ENCODE data around the gene GJC2. TPM values are rescaled to one million over a fixed set of nuclear protein-coding genes. Genes with fewer than 3 reads are reported as not detected.

Gene GJC2
- total RNA-seq, 1 donor from 2014 or later: 2.8 TPM

DNA sequence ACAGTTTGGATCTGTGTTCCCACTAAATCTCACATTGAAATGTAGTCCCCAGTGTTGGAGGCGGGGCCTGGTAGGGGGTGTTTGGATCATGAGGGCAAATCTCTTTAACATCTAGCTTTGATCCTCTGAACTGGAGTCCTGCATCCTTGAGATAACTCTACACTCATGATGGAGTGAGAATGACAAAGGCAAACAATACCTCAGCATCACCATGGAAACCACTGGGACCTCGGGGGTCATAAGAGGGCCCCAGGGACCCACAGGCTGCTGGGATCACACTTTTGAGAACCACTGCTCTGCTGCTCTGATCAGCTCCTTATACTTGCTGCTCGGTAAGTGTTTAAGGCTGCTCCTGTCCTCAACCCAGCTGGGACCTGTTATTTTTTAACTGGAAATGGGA, 44.7 kb downstream of the GJC2 start:
- no peak for DNase-seq (ENCODE audit: low spot score)

DNA sequence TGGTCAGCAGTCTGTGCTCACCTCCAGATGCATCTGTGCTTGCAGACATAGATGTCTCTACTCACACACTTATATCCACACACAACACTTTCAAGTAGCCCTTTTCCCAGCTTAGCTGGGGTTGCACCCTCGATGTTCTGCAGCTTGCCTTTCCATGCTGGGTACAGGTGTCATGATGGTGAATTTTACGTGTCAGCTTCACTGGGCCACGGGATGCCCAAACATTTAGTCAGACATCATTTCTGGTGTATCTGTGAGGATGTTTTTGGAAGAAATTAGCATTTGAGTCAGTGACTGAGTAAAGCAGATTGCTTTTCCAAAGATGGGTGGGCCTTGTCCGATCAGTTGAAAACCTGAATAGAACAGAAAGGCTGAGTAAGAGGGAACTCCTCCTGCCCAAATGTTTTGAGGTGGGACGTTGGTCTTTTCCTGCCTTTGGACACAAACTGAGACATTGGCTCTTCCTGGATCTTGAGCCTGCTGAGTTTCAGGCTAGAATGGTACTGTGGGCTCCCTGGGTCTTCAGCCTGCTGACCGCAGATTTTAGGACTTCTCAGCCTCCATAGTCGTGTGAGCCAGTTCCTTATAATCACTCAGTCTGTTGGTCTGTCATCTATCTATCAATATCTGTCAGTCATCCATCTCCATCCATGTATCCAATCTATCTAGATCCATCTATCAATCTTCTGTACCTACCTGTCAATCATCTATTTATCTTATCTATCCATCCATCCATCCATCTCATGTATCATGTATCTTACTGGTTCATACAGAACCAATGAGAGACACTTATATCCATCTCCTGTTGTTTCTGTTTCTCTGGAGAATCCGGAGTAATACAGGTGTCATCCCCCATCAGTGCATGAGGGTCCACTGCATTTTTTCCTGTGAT, 45.4 kb downstream of the GJC2 start:
- no peak for DNase-seq (ENCODE audit: low spot score)

DNA sequence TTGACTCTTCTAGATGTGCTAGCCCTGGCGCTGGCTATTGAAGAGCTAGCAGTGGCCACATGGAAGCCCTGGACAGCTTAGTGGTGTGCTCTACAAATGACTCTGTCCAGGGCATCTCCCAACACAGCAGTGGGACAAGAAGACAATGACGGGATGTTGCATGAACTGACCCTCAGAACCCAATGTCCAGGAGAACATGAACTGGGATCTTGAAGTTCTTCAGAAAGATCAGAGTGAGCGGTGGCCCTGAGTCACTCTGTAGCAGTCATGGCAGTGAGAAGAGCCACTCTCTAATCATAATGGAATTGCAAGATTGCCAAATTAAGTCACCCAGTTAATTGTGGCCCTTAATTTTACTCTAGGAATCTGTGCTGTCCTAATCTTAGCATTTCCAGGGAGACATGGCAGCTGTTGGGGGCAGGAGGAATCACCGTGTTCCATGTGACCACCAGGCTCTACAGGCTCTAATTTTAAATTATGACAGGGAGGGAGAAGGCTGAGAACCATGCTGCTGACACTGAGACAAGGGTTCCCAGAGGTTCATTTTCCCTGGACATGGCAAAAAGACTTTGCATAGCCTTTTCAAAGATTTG, 47.9 kb downstream of the GJC2 start:
- no peak for DNase-seq (ENCODE audit: low spot score)

DNA sequence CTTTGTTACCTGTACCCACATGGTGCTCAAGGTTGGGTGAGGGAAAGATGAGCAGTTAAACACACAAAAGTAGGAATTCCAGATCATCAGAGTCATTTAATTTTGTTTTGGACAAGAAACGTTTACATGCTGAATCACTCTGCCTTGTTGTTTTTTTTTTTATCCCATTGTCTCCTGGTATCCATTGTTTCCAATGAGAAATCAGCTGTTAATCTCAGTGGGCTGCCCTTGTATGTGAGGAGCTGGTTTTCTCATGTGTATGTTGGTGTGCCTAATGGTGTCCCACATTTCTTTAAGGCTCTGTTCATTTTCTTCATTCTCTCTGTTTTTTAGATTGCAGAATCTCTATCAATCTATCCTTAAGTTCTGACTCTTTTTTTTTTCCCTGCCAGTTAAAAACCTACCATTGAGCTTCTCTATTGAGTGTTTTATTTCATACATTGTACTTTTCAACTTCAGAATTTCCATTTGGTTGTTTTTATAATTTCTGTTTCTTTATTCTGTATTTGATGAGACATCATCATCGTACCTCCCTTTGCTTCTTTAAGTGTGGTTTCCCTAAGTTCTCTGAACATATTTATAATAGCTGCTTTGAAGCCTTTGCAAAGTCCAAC, 49.4 kb downstream of the GJC2 start:
- no peak for DNase-seq (ENCODE audit: low spot score)

DNA sequence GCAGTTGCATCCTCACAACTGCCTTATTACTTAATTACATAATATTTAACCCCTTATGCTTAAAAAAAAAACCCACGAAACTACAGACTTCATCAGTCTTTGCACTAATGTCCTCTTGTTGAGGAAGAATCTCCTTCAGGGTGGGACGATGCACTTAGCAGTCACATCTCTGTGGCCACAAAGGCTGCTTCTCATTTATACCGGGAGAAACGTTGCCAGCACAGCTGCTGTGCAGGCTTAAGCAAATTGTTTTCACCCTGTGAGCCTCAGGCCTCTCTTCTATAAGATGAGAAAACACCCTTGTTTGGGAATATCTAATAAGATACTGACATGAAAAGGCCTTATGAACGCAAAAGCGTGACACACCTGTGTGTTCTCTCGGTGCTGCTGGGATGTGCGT, 55.2 kb downstream of the GJC2 start:
- no peak for DNase-seq (ENCODE audit: low spot score)

DNA sequence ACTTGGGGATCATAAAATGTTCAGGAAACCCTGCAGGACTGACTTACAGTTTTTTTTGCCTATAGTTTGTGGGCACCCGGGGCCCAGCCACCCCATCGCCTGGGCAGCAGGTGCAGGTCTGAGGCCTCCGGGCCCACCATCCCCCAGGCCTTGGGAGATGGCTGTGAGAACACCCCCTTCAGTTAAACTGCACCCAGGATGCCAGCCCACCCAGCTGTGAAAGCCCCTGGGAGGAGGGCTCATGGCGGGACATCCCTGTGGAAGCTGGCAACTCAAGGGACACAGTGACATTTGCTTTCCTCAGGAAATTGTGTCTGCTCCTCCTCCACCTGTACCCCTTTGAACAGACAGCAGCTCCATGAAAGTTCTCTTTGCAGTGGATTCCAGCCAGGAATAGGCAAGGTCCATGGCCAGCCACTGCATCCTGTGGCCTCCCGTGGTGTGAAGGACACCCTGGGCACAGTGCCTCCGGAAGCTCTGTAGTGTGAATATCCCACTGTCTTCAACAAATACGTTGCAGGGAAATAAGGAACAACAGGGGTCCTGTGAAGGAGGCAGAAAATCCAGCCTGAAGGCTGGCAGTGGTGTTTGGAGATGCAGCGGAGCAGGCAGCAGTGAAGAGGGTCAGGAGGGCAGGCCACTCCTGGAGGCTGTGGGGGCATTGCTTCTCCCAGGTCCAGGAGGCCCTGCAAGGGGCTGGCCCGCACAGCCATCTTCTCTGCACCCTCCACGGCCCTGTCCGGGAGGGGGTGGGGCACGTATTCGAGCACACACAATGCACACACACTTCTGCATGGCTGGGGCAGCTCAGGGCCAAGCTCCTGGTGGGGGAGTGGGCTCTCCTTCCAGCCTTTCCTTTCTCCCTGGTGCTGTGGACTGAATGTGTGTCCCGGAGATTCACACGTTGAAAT, 56.1 kb downstream of the GJC2 start:
- DNase-seq (ENCODE audit: low spot score): no peak

DNA sequence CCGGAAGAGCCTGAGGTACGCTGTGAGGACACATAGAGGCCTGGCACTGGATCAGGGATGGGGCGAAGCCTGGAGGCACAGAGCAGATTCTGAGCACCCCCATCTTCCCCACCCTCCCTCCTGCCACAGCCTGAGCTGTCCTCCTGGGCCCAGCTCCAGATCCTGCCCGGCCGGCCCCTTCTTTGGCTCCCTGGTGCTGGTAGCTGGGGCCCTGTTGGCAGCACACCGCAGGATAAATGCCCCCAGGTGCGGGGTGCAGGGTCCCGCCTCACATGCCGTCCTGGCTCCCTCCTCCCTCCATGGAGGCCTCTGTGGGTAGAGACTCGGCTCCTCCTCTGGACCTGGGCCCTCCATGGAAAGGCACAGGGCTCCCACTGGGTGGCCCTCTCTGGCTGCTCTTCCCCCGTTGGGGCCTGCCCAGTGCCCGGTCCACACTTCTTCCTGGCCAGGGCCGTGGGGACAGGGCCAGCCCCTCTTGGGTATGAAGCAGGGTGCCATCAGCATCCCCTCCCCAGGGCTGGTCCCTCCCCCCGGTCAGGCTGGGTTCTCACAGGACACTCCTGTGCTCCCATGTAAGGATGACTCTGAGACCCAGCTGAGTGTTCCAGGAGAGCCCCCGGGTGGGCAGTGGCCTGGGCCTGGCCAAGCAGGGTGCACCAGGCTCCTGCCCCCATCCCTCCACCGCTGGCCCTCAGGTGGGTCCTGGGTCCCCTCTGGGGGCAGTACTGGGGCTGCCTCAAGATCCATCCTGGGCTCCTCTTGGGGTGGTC, 57.0 kb downstream of the GJC2 start:
- DNase-seq (ENCODE audit: low spot score): no peak

DNA sequence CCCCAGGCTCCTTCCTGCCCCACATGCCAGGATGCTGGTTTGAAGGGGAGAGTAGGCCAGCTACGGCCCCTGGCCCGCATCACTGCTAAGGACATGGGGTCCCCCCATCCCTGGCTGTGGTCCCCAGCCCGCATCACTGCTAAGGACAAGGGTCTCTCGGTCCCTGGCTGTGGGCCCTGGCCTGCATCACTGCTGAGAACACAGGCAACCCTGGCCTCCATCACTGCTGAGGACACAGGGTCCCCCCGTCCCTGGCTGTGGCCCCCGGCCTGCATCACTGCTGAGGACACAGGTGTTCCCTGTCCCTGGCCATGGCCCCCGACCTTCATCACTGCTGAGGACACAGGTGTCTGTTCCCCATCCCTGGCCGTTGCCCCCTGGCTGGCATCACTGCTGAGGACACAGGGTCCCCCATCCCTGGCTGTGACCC, 57.7 kb downstream of the GJC2 start:
- DNase-seq (ENCODE audit: low spot score): no peak

DNA sequence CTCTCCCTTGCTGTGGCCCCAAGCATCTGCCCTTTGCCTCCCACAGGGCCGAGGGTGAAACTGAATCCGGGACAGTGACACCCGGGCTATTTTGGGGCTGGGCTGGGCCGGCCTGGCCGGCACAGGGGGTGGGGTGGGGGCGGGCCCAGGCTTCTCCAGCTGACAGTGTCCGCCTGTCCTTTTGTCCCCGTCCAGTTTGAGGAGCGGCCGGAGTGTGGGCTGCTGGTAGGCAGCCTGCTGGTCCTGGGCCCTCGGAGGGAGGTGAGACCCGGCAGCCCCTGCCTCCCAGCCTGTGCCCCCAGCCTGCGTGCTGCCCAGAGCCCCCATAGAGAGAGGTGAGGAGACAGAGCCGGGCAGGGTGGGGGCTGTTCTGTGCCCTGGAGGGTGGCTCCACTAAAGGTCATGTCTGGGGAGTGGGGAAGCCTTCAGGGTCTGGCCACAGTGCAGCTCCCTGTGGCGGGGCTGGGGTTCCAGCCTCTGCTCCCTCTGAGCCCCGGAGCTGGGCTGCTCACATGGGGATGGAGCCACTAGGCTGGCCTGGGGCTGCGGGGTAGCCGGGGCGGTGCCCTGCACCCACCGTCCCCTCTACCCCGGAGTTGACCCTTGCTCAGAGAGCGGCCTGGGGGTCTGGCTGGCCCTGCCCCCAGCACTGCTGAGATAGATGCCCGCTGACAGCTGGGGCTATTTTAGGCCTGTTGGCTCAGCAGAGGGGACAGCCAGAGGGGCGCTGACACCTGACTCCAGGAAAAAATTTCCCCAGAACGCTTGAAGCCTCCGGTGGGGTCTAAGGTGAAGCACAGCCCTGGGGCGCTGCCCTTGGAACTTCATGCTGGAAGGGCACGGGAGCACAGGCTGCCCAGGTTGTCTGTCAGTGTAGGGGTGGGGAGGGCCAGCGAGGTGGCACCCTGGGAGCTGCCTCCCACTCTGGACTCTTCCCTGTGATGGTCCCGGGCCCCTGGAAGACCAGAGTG, 58.4 kb downstream of the GJC2 start, which contains the start of gene OBSCN:
Gene OBSCN, plus strand, starts transcription at position 194 of the 971 bp plus-strand sequence. CDS start 3,740 bp downstream, outside the sequence.
- no peak for DNase-seq (ENCODE audit: low spot score)

DNA sequence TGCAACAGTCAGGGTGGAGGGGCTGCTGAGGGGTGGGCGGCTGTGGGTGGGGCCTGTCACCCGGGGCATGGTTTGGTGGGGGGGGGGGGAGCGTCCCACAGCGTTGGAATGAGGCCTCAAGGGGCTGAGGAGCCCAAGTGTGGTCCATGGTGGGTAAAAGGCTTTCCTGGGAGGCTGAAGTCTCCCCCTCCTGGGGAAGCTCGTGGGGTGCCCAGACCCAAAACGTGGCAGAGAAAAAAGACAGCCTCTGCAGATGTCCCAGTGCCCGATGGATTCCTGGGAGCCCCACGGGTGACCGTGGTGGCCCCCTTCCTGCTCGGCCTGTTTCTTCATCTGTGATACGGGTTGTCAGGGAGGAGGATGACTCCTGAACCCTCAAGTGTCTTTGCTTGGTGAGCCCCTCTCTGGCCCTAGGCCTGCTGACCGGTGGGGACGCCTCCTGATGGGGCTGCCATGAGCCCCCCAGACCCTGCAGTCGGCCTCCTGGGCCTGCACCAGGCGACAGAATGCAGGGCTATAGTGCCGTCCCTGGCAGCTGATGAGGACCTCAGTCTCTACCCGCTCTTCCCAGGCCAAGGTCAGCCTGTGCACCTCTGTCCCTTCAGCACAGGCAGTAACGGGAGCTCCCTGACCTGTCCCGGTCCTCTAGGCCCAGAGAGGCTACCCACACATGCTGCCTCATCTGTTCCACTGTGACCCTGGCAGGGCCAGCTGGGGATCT, 59.3 kb downstream of the GJC2 start:
- no peak for DNase-seq (ENCODE audit: low spot score)

Other genes starting within 250 kb of the GJC2 start
- 2.2 TPM for gene WNT9A, start 202.0 kb upstream of the GJC2 start, total RNA-seq
- 0.06 TPM for gene WNT3A, start 142.9 kb upstream of the GJC2 start, total RNA-seq
- gene ARF1, start 67.2 kb upstream of the GJC2 start, total RNA-seq: 419 TPM
- 22.4 TPM for gene C1orf35, start 46.6 kb upstream of the GJC2 start, total RNA-seq
- gene MRPL55, start 40.6 kb upstream of the GJC2 start, total RNA-seq: 56.1 TPM
- 235 TPM for gene GUK1, start 9.7 kb upstream of the GJC2 start, total RNA-seq
- 12.8 TPM for gene IBA57, start 15.9 kb downstream of the GJC2 start, total RNA-seq
- gene OBSCN, start 58.1 kb downstream of the GJC2 start, total RNA-seq: 25.8 TPM

All from mucosa of gallbladder (tissue), 1 donor.